ENCODE measurements around the gene ESR1.
"Not testable (repeated sequence)": the region's sequence is repeated elsewhere in the genome, so short reads cannot be mapped to it uniquely, and the experiment has no call there.

ESR1 gene

DNA sequence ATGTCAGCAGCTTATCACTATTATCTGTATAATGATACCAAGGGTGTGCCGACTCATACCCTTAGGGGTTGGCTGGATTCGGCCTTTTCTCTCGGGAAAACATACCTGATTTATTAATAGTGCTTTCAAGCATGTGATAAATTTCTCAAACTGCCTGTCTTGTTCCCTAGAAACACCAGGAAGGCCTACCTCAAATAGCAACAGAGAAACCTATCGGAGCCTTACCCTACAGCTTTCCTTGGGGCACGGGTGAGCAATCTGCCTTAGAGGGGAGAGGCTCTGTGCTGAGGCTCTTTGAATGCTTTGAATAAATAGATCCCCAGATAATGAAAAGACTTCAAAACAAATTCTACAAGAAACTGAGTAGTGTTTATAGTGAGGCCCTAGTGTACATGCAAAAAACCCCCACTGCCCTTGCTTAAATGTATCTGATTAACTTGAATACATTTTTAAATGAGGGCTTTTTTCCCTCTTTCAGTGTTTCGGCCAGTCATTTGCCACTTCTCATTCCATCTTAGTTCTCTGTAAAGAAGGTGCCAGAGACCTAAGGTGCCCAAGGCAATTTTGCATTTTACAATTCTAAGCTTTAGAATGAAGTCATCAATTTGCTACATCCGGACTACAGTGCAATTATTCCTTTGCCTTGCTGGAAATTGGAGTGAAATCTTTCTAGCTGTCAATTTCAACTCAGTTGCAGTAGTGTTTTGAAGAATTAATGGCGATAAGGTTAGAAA lies 320.1 kb downstream of the ESR1 start:
- no peak for DNase-seq
- Histone ChIP-seq H3K27me3 (ENCODE audit: insufficient read depth, low read depth, severe bottlenecking) (no peaks in the 10 kb centered on the region), H3K36me3 (no peaks in the 10 kb centered on the region; the same call in 1 of the 2 replicates), H3K27ac (no peak overlapping the region), H3K4me3 (ENCODE audit: low read depth, low read length) (no peak overlapping the region), H3K9me3 (ENCODE audit: severe bottlenecking) (no peaks in the 10 kb centered on the region)
- TF ChIP-seq, protein P1, sequence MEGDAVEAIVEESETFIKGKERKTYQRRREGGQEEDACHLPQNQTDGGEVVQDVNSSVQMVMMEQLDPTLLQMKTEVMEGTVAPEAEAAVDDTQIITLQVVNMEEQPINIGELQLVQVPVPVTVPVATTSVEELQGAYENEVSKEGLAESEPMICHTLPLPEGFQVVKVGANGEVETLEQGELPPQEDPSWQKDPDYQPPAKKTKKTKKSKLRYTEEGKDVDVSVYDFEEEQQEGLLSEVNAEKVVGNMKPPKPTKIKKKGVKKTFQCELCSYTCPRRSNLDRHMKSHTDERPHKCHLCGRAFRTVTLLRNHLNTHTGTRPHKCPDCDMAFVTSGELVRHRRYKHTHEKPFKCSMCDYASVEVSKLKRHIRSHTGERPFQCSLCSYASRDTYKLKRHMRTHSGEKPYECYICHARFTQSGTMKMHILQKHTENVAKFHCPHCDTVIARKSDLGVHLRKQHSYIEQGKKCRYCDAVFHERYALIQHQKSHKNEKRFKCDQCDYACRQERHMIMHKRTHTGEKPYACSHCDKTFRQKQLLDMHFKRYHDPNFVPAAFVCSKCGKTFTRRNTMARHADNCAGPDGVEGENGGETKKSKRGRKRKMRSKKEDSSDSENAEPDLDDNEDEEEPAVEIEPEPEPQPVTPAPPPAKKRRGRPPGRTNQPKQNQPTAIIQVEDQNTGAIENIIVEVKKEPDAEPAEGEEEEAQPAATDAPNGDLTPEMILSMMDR (IDR thresholded peaks at IDR 0.05; ENCODE audit: low read depth, low read length), result no peak

- H3K9me3 ChIP-seq (ENCODE audit: severe bottlenecking), result no peaks in the 10 kb centered on the region
- H3K27me3 ChIP-seq (ENCODE audit: insufficient read depth, low read depth, severe bottlenecking), result no peaks in the 10 kb centered on the region
- no peaks in the 10 kb centered on the region; the same call in 1 of the 2 replicates for H3K36me3 ChIP-seq
- no peak for DNase-seq
- TF ChIP-seq, protein P1 (IDR thresholded peaks at IDR 0.05; ENCODE audit: low read depth, low read length), result no peak
- no peak overlapping the region for H3K4me3 ChIP-seq (ENCODE audit: low read depth, low read length)
- H3K27ac ChIP-seq, result no peak overlapping the region
Measured at GRCh38 chr6:152129691-152130151, 322.2 kb downstream of the ESR1 start.

DNA sequence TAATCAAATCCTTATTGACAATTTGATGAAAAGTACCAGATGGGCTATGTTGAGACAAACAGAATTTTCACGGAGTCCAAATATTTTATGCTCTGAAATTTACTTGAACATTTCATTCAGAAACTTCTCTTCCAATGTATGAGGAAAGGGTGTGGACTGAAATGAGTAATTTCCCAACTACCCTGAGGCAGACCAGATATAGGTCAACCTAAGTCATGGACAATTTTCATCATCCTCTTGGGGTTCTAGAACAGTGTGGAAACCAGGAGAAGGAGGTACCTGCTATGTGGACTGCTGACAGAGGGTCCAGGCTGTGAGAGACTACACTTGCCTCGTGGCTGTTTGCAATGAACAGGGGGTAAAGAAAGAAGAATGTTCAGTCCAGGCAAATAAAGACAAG lies 323.0 kb downstream of the ESR1 start:
- Histone ChIP-seq H3K9me3 (ENCODE audit: severe bottlenecking) (no peaks in the 10 kb centered on the region), H3K36me3 (no peaks in the 10 kb centered on the region; the same call in 1 of the 2 replicates), H3K27me3 (ENCODE audit: insufficient read depth, low read depth, severe bottlenecking) (no peaks in the 10 kb centered on the region), H3K27ac (no peak overlapping the region), H3K4me3 (ENCODE audit: low read depth, low read length) (no peak overlapping the region)
- TF ChIP-seq, protein P1 (IDR thresholded peaks at IDR 0.05; ENCODE audit: low read depth, low read length), result no peak
- DNase-seq, result no peak

DNA sequence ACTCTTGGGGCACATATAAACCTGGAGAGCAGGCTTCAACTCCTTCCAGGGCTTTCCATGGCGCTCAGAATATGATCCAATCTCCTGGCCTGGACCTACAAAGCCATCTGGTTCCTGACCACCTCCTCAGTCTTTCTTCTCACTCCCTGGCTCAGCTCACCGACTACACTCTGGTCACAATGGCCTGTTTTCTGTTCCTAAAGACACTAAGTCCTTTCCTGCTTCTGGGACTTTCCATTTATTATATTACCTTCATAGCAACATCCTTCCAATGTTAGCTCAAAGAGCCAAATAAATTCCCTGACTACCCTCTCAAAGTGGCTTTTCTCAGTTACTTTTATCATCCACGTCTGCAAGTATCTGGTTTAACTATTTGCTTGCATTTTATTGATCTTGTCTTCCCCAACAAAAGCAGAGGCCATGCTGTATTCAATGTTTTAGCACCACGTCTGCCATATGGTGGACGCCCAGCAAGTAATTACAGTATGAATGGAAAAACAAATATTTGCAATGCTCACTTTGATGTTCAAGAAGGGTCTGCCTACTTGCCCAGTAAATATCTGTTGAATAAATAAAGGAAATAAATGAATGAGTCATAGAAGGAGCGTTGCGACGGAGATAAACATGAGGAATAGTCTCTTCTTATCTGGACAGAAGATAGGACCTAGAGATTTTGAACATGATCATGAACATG lies 328.4 kb downstream of the ESR1 start:
- no peak overlapping the region for H3K4me3 ChIP-seq (ENCODE audit: low read depth, low read length)
- TF ChIP-seq, protein P1 (IDR thresholded peaks at IDR 0.05; ENCODE audit: low read depth, low read length), result no peak
- H3K9me3 ChIP-seq (ENCODE audit: severe bottlenecking), result no peaks in the 10 kb centered on the region
- H3K27ac ChIP-seq, result no peak overlapping the region
- H3K27me3 ChIP-seq (ENCODE audit: insufficient read depth, low read depth, severe bottlenecking), result no peaks in the 10 kb centered on the region
- H3K36me3 ChIP-seq, result no peaks in the 10 kb centered on the region; the same call in 1 of the 2 replicates
- no peak for DNase-seq

DNA sequence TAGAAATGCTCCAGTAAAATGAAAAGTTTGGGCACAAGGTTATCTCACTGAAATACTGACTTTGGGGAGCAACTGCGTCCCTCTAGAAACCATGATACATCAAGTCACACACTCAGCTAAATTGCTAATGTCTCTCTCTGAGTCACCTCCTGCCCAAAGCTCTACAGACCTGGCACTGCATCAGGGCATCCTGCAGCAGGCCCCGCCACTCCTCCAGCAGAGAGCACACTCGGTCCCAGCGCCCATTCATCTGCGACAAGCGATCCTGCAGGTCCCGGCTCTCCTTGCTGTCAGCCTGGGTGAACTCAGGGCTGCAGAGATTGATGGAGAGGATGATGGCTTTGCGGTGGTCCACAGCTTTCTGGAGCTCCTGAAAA lies 329.0 kb downstream of the ESR1 start:
- Histone ChIP-seq H3K4me3 (ENCODE audit: low read depth, low read length) (no peak overlapping the region), H3K27me3 (ENCODE audit: insufficient read depth, low read depth, severe bottlenecking) (no peaks in the 10 kb centered on the region), H3K36me3 (no peaks in the 10 kb centered on the region; the same call in 1 of the 2 replicates), H3K9me3 (ENCODE audit: severe bottlenecking) (no peaks in the 10 kb centered on the region), H3K27ac (no peak overlapping the region)
- TF ChIP-seq, protein P1 (IDR thresholded peaks at IDR 0.05; ENCODE audit: low read depth, low read length), result no peak
- DNase-seq, result no peak

- not testable (repeated sequence) for H3K9me3 ChIP-seq (ENCODE audit: severe bottlenecking); H3K36me3 ChIP-seq; DNase-seq; H3K4me3 ChIP-seq (ENCODE audit: low read depth, low read length); H3K27me3 ChIP-seq (ENCODE audit: insufficient read depth, low read depth, severe bottlenecking); H3K27ac ChIP-seq
Measured at GRCh38 chr6:152138344-152138743, 330.9 kb downstream of the ESR1 start.

Measured in WERI-Rb-1 (cell line).